ENCODE data around the gene TEX29.

TEX29 gene

GRCh38 chr13:111319998-111320911 lies at the start of gene TEX29:
Gene TEX29, plus strand, starts transcription at chr13:111320642. Its CDS starts 249 bp downstream, at chr13:111320891.
- no peak for DNase-seq

GRCh38 chr13:111270765-111271698 lies 49.4 kb upstream of the TEX29 start:
- DNase-seq = no peak

- no peak for DNase-seq
Measured at GRCh38 chr13:111272117-111272516, 48.3 kb upstream of the TEX29 start.

GRCh38 chr13:111275382-111275781 lies 45.1 kb upstream of the TEX29 start:
- no peak for DNase-seq

GRCh38 chr13:111275995-111276618 lies 44.3 kb upstream of the TEX29 start:
- no peak for DNase-seq

GRCh38 chr13:111278258-111278657 lies 42.2 kb upstream of the TEX29 start:
- no peak for DNase-seq

- DNase-seq = no peak
Measured at GRCh38 chr13:111278743-111279652, 41.4 kb upstream of the TEX29 start.

- no peak for DNase-seq
Measured at GRCh38 chr13:111280226-111280625, 40.2 kb upstream of the TEX29 start.

GRCh38 chr13:111280681-111281585 lies 39.5 kb upstream of the TEX29 start:
- no peak for DNase-seq

GRCh38 chr13:111281751-111282311 lies 38.6 kb upstream of the TEX29 start:
- no peak for DNase-seq

- no peak for DNase-seq
Measured at GRCh38 chr13:111282425-111282824, 38.0 kb upstream of the TEX29 start.

- DNase-seq = no peak
Measured at GRCh38 chr13:111282997-111283396, 37.4 kb upstream of the TEX29 start.

GRCh38 chr13:111283457-111283856 lies 37.0 kb upstream of the TEX29 start:
- DNase-seq = no peak

- DNase-seq = no peak
Measured at GRCh38 chr13:111283991-111284390, 36.5 kb upstream of the TEX29 start.

GRCh38 chr13:111284565-111284964 lies 35.9 kb upstream of the TEX29 start:
- DNase-seq = no peak

- DNase-seq = no peak
Measured at GRCh38 chr13:111286162-111286561, 34.3 kb upstream of the TEX29 start.

GRCh38 chr13:111286749-111287148 lies 33.7 kb upstream of the TEX29 start:
- no peak for DNase-seq

GRCh38 chr13:111287201-111287600 lies 33.2 kb upstream of the TEX29 start:
- DNase-seq = no peak

- DNase-seq = no peak
Measured at GRCh38 chr13:111288276-111288675, 32.2 kb upstream of the TEX29 start.

GRCh38 chr13:111289251-111289650 lies 31.2 kb upstream of the TEX29 start:
- DNase-seq = no peak

GRCh38 chr13:111291908-111292307 lies 28.5 kb upstream of the TEX29 start:
- DNase-seq = no peak
